Measurements from ENCODE around the gene MRPS18A. TPM values are rescaled to one million over a fixed set of nuclear protein-coding genes. Genes with fewer than 3 reads are reported as not detected.

The MRPS18A gene
- total and polyA plus RNA-seq, 2 of the 13 experiments (the other 11 are each of a cell fraction or from before 2014, with no cell fraction given) = 87.8 to 89.1 TPM

DNA sequence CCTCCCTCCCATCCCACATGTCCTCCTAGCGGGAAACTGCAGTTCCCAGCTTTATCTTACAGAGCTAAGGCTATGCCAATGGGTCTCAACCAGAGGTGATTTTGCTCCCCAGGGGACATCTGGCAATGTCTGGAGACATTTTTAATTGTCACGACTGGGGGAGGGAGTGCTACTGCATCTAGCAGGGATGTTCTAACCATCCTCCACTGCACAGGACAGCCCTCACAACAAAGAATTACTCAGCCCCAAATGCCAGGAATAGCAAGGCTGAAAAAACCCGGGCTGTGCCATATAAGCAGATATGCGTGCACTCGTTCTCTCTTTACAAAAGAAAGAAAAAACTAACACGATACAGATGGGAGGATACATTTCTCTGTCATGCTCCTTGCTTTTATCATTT, 8.5 kb downstream of the MRPS18A start (continued):
- TF ChIP-seq ZFP90 (CRISPR knock-in tag; IDR thresholded peaks at IDR 0.05; ENCODE audit: borderline replicate concordance) (no peak), ZNF615 (CRISPR knock-in tag; IDR thresholded peaks at IDR 0.05; ENCODE audit: borderline replicate concordance) (no peak), ZNF678 (CRISPR knock-in tag; IDR thresholded peaks at IDR 0.05) (no peak), SNAI1 (CRISPR knock-in tag; IDR thresholded peaks at IDR 0.05; ENCODE audit: borderline replicate concordance) (no peak)

GRCh38 chr6:43678341-43678740, 9.2 kb downstream of the MRPS18A start:
- peaks cover 14% of the 10 kb centered on the region for H3K4me1 ChIP-seq (ENCODE audit: insufficient read depth, low read length)
- intact Hi-C loops (cut with micrococcal nuclease; ENCODE audit: unreplicated experiment) (no loop called here), in situ Hi-C loops (cut with HindIII; ENCODE audit: extremely low pct_ligation_motif_present, low pct_unique_long_range_greater_than_20kb) (no loop called here)
- BruUV-seq (replicated peaks) = no TSS peak
- no peak overlapping the region for H3K4me3 ChIP-seq (replicated peaks in 1 of 3; ENCODE audit: insufficient read depth in 1 of 3, low read depth in 2 of 3, low read length in 3 of 3)
- H3K27me3 ChIP-seq (ENCODE audit: control insufficient read depth in 1 of 2, insufficient read depth in 2 of 2, low read length in 2 of 2) = no peaks in the 10 kb centered on the region
- ChIA-PET POLR2A (no interaction called here), CTCF (ENCODE audit: low intra/inter-chr PET ratio, low total read pairs) (no interaction called here)
- DNase-seq (ENCODE audit: low spot score) = no peak
- H3K79me2 ChIP-seq (ENCODE audit: insufficient read depth, low read length) = peaks cover 26% of the 10 kb centered on the region
- TF ChIP-seq NFYC (CRISPR knock-in tag; IDR thresholded peaks at IDR 0.05) (no peak), ZNF781 (CRISPR knock-in tag; IDR thresholded peaks at IDR 0.05; ENCODE audit: borderline replicate concordance, not compliant biosample characterization) (no peak), RFX3 (CRISPR knock-in tag; IDR thresholded peaks at IDR 0.05) (no peak), ZNF407 (CRISPR knock-in tag; IDR thresholded peaks at IDR 0.05; ENCODE audit: not compliant biosample characterization) (no peak), ZNF296 (CRISPR knock-in tag; conservative IDR thresholded peaks at IDR 0.05) (no peak), DNMT3B (CRISPR knock-in tag; conservative IDR thresholded peaks at IDR 0.05) (no peak), ZFY (CRISPR knock-in tag; IDR thresholded peaks at IDR 0.05) (no peak), ESRRA (CRISPR knock-in tag; IDR thresholded peaks at IDR 0.05; ENCODE audit: low read depth) (no peak), ZNF260 (CRISPR knock-in tag; IDR thresholded peaks at IDR 0.05; ENCODE audit: borderline replicate concordance, low read depth) (no peak), PHF21A (CRISPR knock-in tag; IDR thresholded peaks at IDR 0.05) (no peak), DPF2 (CRISPR knock-in tag; IDR thresholded peaks at IDR 0.05; ENCODE audit: borderline replicate concordance, low read depth) (no peak), TP53 (CRISPR knock-in tag; conservative IDR thresholded peaks at IDR 0.05) (no peak)
- H3K9me3 ChIP-seq (ENCODE audit: low read length) = no peaks in the 10 kb centered on the region
- H4K20me1 ChIP-seq (ENCODE audit: insufficient read depth, low read length) = peaks cover 4% of the 10 kb centered on the region; the same call in 1 of the 2 replicates
- peaks cover 67 to 100% of the 10 kb centered on the region in 2 experiments for H3K36me3 ChIP-seq (replicated peaks in 1 of 2; ENCODE audit: control insufficient read depth in 1 of 2, insufficient read depth in 2 of 2, low read length in 2 of 2)
- H3K4me2 ChIP-seq (ENCODE audit: low read depth, low read length) = no peak overlapping the region
- H3K9ac ChIP-seq (ENCODE audit: insufficient read depth, low read depth, low read length) = no peak overlapping the region
- 98% methylated on average over 7 of the region's 7 CpGs for WGBS (ENCODE audit: low lambda C conversion rate)
- no peak overlapping the region for H3K27ac ChIP-seq (ENCODE audit: extremely low read length, insufficient read depth, low read length)
- no peak for ATAC-seq
- no peak overlapping the region for H2AFZ ChIP-seq (ENCODE audit: low read length)
- no peak for FAIRE-seq

Data from HepG2 (cell line).